Loucy (cell line): ENCODE results near the gene TBX15.

Experiments
- H2AFZ ChIP-seq: fragments of 200-600 bp; sonication (generic); 2 replicates; pipeline ENCODE4 v1.6.0; 2016; ENCODE audit warnings: antibody characterized with exemption, mild to moderate bottlenecking, low read length, moderate library complexity
- H3F3A ChIP-seq: fragments of 200-600 bp; 2 replicates; pipeline ENCODE4 v1.6.0; 2016; ENCODE audit warnings: antibody characterized with exemption, low read depth, mild to moderate bottlenecking
- H3K27me3 ChIP-seq: fragments of 200-600 bp; sonication (generic); 2 replicates; pipeline ENCODE4 v1.6.1; 2014; ENCODE audit warnings: low read length, mild to moderate bottlenecking; ENCODE audit not compliant: insufficient read depth, poor library complexity, severe bottlenecking
- H3K36me3 ChIP-seq: fragments of 200-600 bp; sonication (generic); 2 replicates; pipeline ENCODE4 v1.6.1; 2016; ENCODE audit warnings: low read length; ENCODE audit not compliant: insufficient read depth
- H3K4me1 ChIP-seq: fragments of 200-600 bp; sonication (generic); 2 replicates; pipeline ENCODE4 v1.5.1; 2014; ENCODE audit warnings: low read length, mild to moderate bottlenecking; ENCODE audit not compliant: insufficient read depth, poor library complexity, severe bottlenecking
- H3K4me2 ChIP-seq: fragments of 200-600 bp; sonication (generic); 2 replicates; pipeline ENCODE4 v1.6.0; 2014; ENCODE audit warnings: antibody characterized with exemption, low read length, low read depth, mild to moderate bottlenecking; ENCODE audit not compliant: poor library complexity, severe bottlenecking
- H3K4me3 ChIP-seq: fragments of 200-600 bp; sonication (generic); 2 replicates; pipeline ENCODE4 v1.5.1; 2014; ENCODE audit warnings: low read length, mild to moderate bottlenecking, mixed read lengths; ENCODE audit not compliant: poor library complexity, severe bottlenecking
- H3K79me2 ChIP-seq: fragments of 200-600 bp; sonication (generic); 2 replicates; pipeline ENCODE4 v1.6.1; 2014; ENCODE audit warnings: low read length; ENCODE audit not compliant: insufficient read depth
- H3K9ac ChIP-seq: fragments of 200-600 bp; sonication (generic); 2 replicates; pipeline ENCODE4 v1.6.0; 2014; ENCODE audit warnings: mild to moderate bottlenecking, low read depth, low read length, moderate library complexity; ENCODE audit not compliant: poor library complexity, severe bottlenecking
- H3K9me2 ChIP-seq: fragments of 200-600 bp; sonication (generic); replicated peaks from 2 replicates; pipeline ENCODE4 v1.6.1; 2016; ENCODE audit warnings: low read depth, low read length, mixed read lengths
- H3K9me3 ChIP-seq: fragments of 200-600 bp; sonication (generic); 2 replicates; pipeline ENCODE4 v1.6.1; 2014; ENCODE audit warnings: mild to moderate bottlenecking, antibody characterized with exemption, low read length, low read depth; ENCODE audit not compliant: insufficient read depth
- H4K20me1 ChIP-seq: fragments of 200-600 bp; sonication (generic); 2 replicates; pipeline ENCODE4 v1.6.0; 2014; ENCODE audit warnings: antibody characterized with exemption, low read length, mild to moderate bottlenecking; ENCODE audit not compliant: insufficient read depth, poor library complexity, severe bottlenecking
- CTCF ChIP-seq: fragments of 200-600 bp; sonication (generic); conservative IDR thresholded peaks from 2 replicates; pipeline ENCODE4 v1.5.1; 2014; ENCODE audit warnings: mild to moderate bottlenecking, antibody characterized with exemption, low read length
- EZH2phosphoT487 ChIP-seq: fragments of 200-600 bp; IDR thresholded peaks from 2 replicates; pipeline ENCODE4 v1.6.1; 2018; ENCODE audit warnings: antibody characterized with exemption, mild to moderate bottlenecking, moderate library complexity, borderline replicate concordance

Gene TBX15

GRCh38 chr1:118927427-118928187, 60.5 kb downstream of the TBX15 start:
- Histone ChIP-seq H3K27me3 (no peaks in the 10 kb centered on the region), H2AFZ (no peak overlapping the region), H3K4me1 (no peaks in the 10 kb centered on the region), H3K36me3 (no peaks in the 10 kb centered on the region), H3K4me3 (no peak overlapping the region), H3K9ac (no peak overlapping the region), H3K4me2 (no peak overlapping the region), H3F3A (no peaks in the 10 kb centered on the region), H4K20me1 (no peaks in the 10 kb centered on the region), H3K9me3 (no peaks in the 10 kb centered on the region), H3K9me2 (no peaks in the 10 kb centered on the region), H3K79me2 (no peaks in the 10 kb centered on the region)
- TF ChIP-seq EZH2phosphoT487, result no peak
- no peak for TF ChIP-seq CTCF

- Histone ChIP-seq H2AFZ (no peak overlapping the region), H3K27me3 (no peaks in the 10 kb centered on the region), H3K36me3 (no peaks in the 10 kb centered on the region)
Observed at GRCh38 chr1:118926261-118926660, 61.9 kb downstream of the TBX15 start.

GRCh38 chr1:118925651-118926050, 62.5 kb downstream of the TBX15 start:
- no peaks in the 10 kb centered on the region; the same call in 1 of the 2 replicates for H3K9me2 ChIP-seq
- no peaks in the 10 kb centered on the region for H4K20me1 ChIP-seq
- H2AFZ ChIP-seq, result no peak overlapping the region
- H3K79me2 ChIP-seq, result no peaks in the 10 kb centered on the region
- no peaks in the 10 kb centered on the region for H3K4me1 ChIP-seq
- H3F3A ChIP-seq, result no peaks in the 10 kb centered on the region
- no peak for TF ChIP-seq CTCF
- TF ChIP-seq EZH2phosphoT487, result no peak
- H3K27me3 ChIP-seq, result no peaks in the 10 kb centered on the region
- no peaks in the 10 kb centered on the region for H3K36me3 ChIP-seq
- no peak overlapping the region for H3K9ac ChIP-seq
- H3K4me3 ChIP-seq, result no peak overlapping the region
- H3K9me3 ChIP-seq, result no peaks in the 10 kb centered on the region
- H3K4me2 ChIP-seq, result no peak overlapping the region

More at GRCh38 chr1:118926261-118926660, 61.9 kb downstream of the TBX15 start:
- no peaks in the 10 kb centered on the region for H3F3A ChIP-seq
- H3K9me3 ChIP-seq, result no peaks in the 10 kb centered on the region
- H4K20me1 ChIP-seq, result no peaks in the 10 kb centered on the region
- H3K4me3 ChIP-seq, result no peak overlapping the region
- H3K79me2 ChIP-seq, result no peaks in the 10 kb centered on the region
- no peak for TF ChIP-seq CTCF
- TF ChIP-seq EZH2phosphoT487, result no peak
- no peak overlapping the region for H3K9ac ChIP-seq
- no peaks in the 10 kb centered on the region for H3K9me2 ChIP-seq
- H3K4me1 ChIP-seq, result no peaks in the 10 kb centered on the region
- no peak overlapping the region for H3K4me2 ChIP-seq
